HUES64 (cell line): Measurements from ENCODE around the gene TTLL10.
A peak's percentile ranks its signal among the peaks of the same experiment; 100 is the strongest.

Experiments
- H3K27ac ChIP-seq: 2 replicates; pipeline ENCODE4 v1.7.0; 2013; ENCODE audit warnings: low read depth, low read length, inconsistent platforms
- H3K27me3 ChIP-seq: 2 replicates; pipeline ENCODE4 v1.6.1; 2013; ENCODE audit warnings: mild to moderate bottlenecking, low read length; ENCODE audit not compliant: insufficient read depth
- H3K36me3 ChIP-seq: 2 replicates; pipeline ENCODE4 v1.6.1; 2013; ENCODE audit warnings: mild to moderate bottlenecking, low read length; ENCODE audit not compliant: insufficient read depth
- H3K4me1 ChIP-seq: 2 replicates; pipeline ENCODE4 v1.6.1; 2013; ENCODE audit warnings: mild to moderate bottlenecking, low read length, moderate library complexity; ENCODE audit not compliant: insufficient read depth
- H3K4me3 ChIP-seq: 2 replicates; pipeline ENCODE4 v1.5.1; 2013; ENCODE audit warnings: mild to moderate bottlenecking, low read length, moderate library complexity
- H3K9ac ChIP-seq: 2 replicates; pipeline ENCODE4 v1.6.1; 2013; ENCODE audit warnings: mild to moderate bottlenecking, low read depth, low read length
- H3K9me3 ChIP-seq: 2 replicates; pipeline ENCODE4 v1.6.1; 2013; ENCODE audit warnings: low read depth, low read length; ENCODE audit not compliant: insufficient read depth
- WGBS: fragments of 150-250, 120-280 bp; methylation state at CpG from one replicate; pipeline ENCODE4 v1.1.7; 2013; ENCODE audit warnings: missing lambda C conversion rate; 5-methylcytosine and 5-hydroxymethylcytosine counted together

TTLL10 gene

GRCh38 chr1:1197188-1197500, 23.5 kb downstream of the TTLL10 start:
- Histone ChIP-seq H3K27ac (no peak overlapping the region), H3K4me1 (no peaks in the 10 kb centered on the region), H3K4me3 (no peak overlapping the region), H3K9me3 (0 out of 2 replicates have a peak, but pooled peaks cover 10% of the 10 kb centered on the region), H3K27me3 (peaks cover 8% of the 10 kb centered on the region), H3K36me3 (no peaks in the 10 kb centered on the region), H3K9ac (no peak overlapping the region)
- 96% methylated on average over 8 of the region's 8 CpGs for WGBS

GRCh38 chr1:1197551-1198422, 24.1 kb downstream of the TTLL10 start:
- WGBS: 93% methylated on average over 48 of the region's 48 CpGs
- H3K27ac ChIP-seq: no peak overlapping the region
- no peak overlapping the region for H3K4me3 ChIP-seq

GRCh38 chr1:1198423-1199140, 24.9 kb downstream of the TTLL10 start:
- no peak overlapping the region for H3K27ac ChIP-seq
- H3K4me1 ChIP-seq: no peaks in the 10 kb centered on the region
- H3K9me3 ChIP-seq: 0 out of 2 replicates have a peak, but pooled peaks cover 7% of the 10 kb centered on the region
- no peak overlapping the region for H3K9ac ChIP-seq
- H3K36me3 ChIP-seq: no peaks in the 10 kb centered on the region
- H3K4me3 ChIP-seq: no peak overlapping the region
- WGBS: 92% methylated on average over 23 of the region's 23 CpGs
- peaks cover 14% of the 10 kb centered on the region for H3K27me3 ChIP-seq

More at GRCh38 chr1:1197551-1198422, 24.1 kb downstream of the TTLL10 start:
- Histone ChIP-seq H3K9ac (no peak overlapping the region), H3K27me3 (peaks cover 10% of the 10 kb centered on the region), H3K4me1 (no peaks in the 10 kb centered on the region), H3K36me3 (no peaks in the 10 kb centered on the region), H3K9me3 (0 out of 2 replicates have a peak, but pooled peaks cover 7% of the 10 kb centered on the region)

GRCh38 chr1:1199141-1199960, 25.7 kb downstream of the TTLL10 start:
- 0 out of 2 replicates have a peak, but pooled peaks cover 5% of the 10 kb centered on the region for H3K9me3 ChIP-seq
- 92% methylated on average over 22 of the region's 22 CpGs for WGBS
- H3K27me3 ChIP-seq: peaks cover 16% of the 10 kb centered on the region

GRCh38 chr1:1199961-1200875, 26.5 kb downstream of the TTLL10 start:
- Histone ChIP-seq H3K9me3 (no peaks in the 10 kb centered on the region), H3K36me3 (no peaks in the 10 kb centered on the region), H3K27ac (no peak overlapping the region), H3K4me1 (no peaks in the 10 kb centered on the region), H3K4me3 (0 out of 2 replicates have a peak overlapping the region, but pooled peaks have one; percentile 46), H3K27me3 (peaks cover 18% of the 10 kb centered on the region), H3K9ac (no peak overlapping the region)
- WGBS: 81% methylated on average over 30 of the region's 31 CpGs

More at GRCh38 chr1:1199141-1199960, 25.7 kb downstream of the TTLL10 start:
- no peak overlapping the region for H3K27ac ChIP-seq
- H3K4me1 ChIP-seq: no peaks in the 10 kb centered on the region
- H3K36me3 ChIP-seq: no peaks in the 10 kb centered on the region
- H3K4me3 ChIP-seq: no peak overlapping the region
- no peak overlapping the region for H3K9ac ChIP-seq

- Histone ChIP-seq H3K9me3 (no peaks in the 10 kb centered on the region), H3K4me3 (peak overlapping the region; percentile 46), H3K36me3 (no peaks in the 10 kb centered on the region), H3K4me1 (no peaks in the 10 kb centered on the region), H3K9ac (no peak overlapping the region), H3K27me3 (peaks cover 27% of the 10 kb centered on the region), H3K27ac (no peak overlapping the region)
- 1% methylated on average over 107 of the region's 109 CpGs for WGBS
Observed at GRCh38 chr1:1200876-1201810, 27.5 kb downstream of the TTLL10 start.

GRCh38 chr1:1202831-1203560, 29.3 kb downstream of the TTLL10 start:
- WGBS: 76% methylated on average over 27 of the region's 27 CpGs
- H3K27me3 ChIP-seq: peaks cover 42% of the 10 kb centered on the region

GRCh38 chr1:1203561-1204424, 30.1 kb downstream of the TTLL10 start:
- Histone ChIP-seq H3K27me3 (peaks cover 42% of the 10 kb centered on the region), H3K9me3 (no peaks in the 10 kb centered on the region), H3K27ac (no peak overlapping the region), H3K36me3 (no peaks in the 10 kb centered on the region), H3K4me1 (no peaks in the 10 kb centered on the region; the same call in 1 of the 2 replicates), H3K4me3 (no peak overlapping the region), H3K9ac (no peak overlapping the region)
- WGBS: 84% methylated on average over 49 of the region's 49 CpGs

More at GRCh38 chr1:1202831-1203560, 29.3 kb downstream of the TTLL10 start:
- no peak overlapping the region for H3K9ac ChIP-seq
- H3K27ac ChIP-seq: no peak overlapping the region
- H3K4me3 ChIP-seq: no peak overlapping the region
- no peaks in the 10 kb centered on the region for H3K9me3 ChIP-seq
- no peaks in the 10 kb centered on the region for H3K36me3 ChIP-seq
- H3K4me1 ChIP-seq: no peaks in the 10 kb centered on the region; the same call in 1 of the 2 replicates
